Small intestine (tissue), 7 donors: Measurements from ENCODE around the gene SPDYE16. TPM values are rescaled to one million over a fixed set of nuclear protein-coding genes. Genes with fewer than 3 reads are reported as not detected.
A peak's percentile ranks its signal among the peaks of the same experiment; 100 is the strongest.
"Not testable (repeated sequence)": the region's sequence is repeated elsewhere in the genome, so short reads cannot be mapped to it uniquely, and the experiment has no call there.

Source experiments
- DNase-seq, 2 donors: peaks; one replicate each; pipeline versions ENCODE4 v3.0.0 to v3.0.0-alpha.2; 2013
- FAIRE-seq: peaks from 2 replicates; lab custom pipeline; 2012; peaks lifted over from hg19 to GRCh38; lab: Jason Lieb, UNC
- H3K27ac ChIP-seq, 3 donors: one replicate each; pipeline ENCODE4 v1.5.1; 2013; ENCODE audit warnings: low read length in 2 of 3, mild to moderate bottlenecking in 2 of 3, control low read depth in 1 of 3, inconsistent platforms in 1 of 3, low read depth in 1 of 3, moderate library complexity in 1 of 3
- H3K27me3 ChIP-seq, 3 donors: one replicate each; pipeline ENCODE4 v1.6.1; 2013; ENCODE audit warnings: low read length in 3 of 3, inconsistent platforms in 1 of 3; ENCODE audit not compliant: control insufficient read depth in 3 of 3, insufficient read depth in 3 of 3
- H3K36me3 ChIP-seq, 3 donors: one replicate each; pipeline ENCODE4 v1.6.1; 2013; ENCODE audit warnings: low read length in 3 of 3, inconsistent platforms in 1 of 3, low read depth in 1 of 3, mild to moderate bottlenecking in 1 of 3, moderate library complexity in 1 of 3; ENCODE audit not compliant: control insufficient read depth in 3 of 3, insufficient read depth in 2 of 3
- H3K4me1 ChIP-seq, 3 donors: one replicate each; pipeline ENCODE4 v1.6.1; 2013; ENCODE audit warnings: low read length in 2 of 3, inconsistent platforms in 1 of 3, low read depth in 1 of 3, mild to moderate bottlenecking in 1 of 3, moderate library complexity in 1 of 3; ENCODE audit not compliant: control insufficient read depth in 3 of 3, insufficient read depth in 2 of 3
- H3K4me3 ChIP-seq, 3 donors: one replicate each; pipeline ENCODE4 v1.5.1; 2013; ENCODE audit warnings: low read length in 3 of 3, control low read depth in 1 of 3, inconsistent platforms in 1 of 3, low read depth in 1 of 3, mild to moderate bottlenecking in 1 of 3, moderate library complexity in 1 of 3
- H3K9me3 ChIP-seq, 2 donors: one replicate each; pipeline ENCODE4 v1.6.1; 2013; ENCODE audit warnings: low read depth in 1 of 2, low read length in 1 of 2; ENCODE audit not compliant: control insufficient read depth in 2 of 2, insufficient read depth in 1 of 2
- WGBS, 3 donors: extraction: QIAGEN DNeasy Blood & Tissue Kit; methylation state at CpG; one replicate each; pipeline ENCODE4 v1.1.7; 2013; 5-methylcytosine and 5-hydroxymethylcytosine counted together
- polyA plus RNA-seq, 4 donors: library from polyadenylated mRNA; stranded (reverse) in 3 of 4; unstranded in 1 of 4; fragments of 200-250 nt in 3 of 4; fragments of 120-200 nt in 1 of 4; gene quantifications; one replicate each; pipeline versions ENCODE4 v1.2.1 to v1.2.3, GENCODE V29; 2013
- donor health status: healthy with polysubstance abuse.
- donor health status: control.
- donor health status: control.
- donor health status: Bipolar disorder and iron deficiency.
- donor health status: healthy.

The SPDYE16 gene
- polyA plus RNA-seq, 4 donors = 0.10 to 0.97 TPM; not detected in 2

DNA sequence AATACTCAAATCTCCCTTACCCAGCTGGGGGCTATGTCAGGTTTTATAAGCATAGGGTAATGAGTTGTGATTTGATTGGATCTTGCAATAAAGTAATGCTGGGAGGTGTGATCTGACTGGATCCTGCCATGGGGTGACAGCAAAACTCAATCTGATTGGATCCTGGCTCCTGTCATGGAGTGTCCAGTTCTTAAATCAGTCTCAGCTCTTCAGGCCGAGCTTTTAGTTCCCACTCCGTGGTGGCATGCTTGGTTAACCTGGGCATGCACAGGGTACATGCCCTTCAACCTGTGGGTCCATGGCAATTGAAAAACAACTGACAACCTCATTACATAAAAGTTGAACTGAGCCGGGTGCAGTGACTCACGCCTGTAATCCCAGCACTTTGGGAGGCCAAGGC lies 16.9 kb downstream of the SPDYE16 start:
- H3K4me1 ChIP-seq, H3K36me3 ChIP-seq, H3K9me3 ChIP-seq, H3K27me3 ChIP-seq, H3K27ac ChIP-seq, FAIRE-seq, H3K4me3 ChIP-seq, DNase-seq: not testable (repeated sequence)
- WGBS, 3 donors = 86 to 92% (median 90%) methylated on average over 2 of the region's 4 CpGs

DNA sequence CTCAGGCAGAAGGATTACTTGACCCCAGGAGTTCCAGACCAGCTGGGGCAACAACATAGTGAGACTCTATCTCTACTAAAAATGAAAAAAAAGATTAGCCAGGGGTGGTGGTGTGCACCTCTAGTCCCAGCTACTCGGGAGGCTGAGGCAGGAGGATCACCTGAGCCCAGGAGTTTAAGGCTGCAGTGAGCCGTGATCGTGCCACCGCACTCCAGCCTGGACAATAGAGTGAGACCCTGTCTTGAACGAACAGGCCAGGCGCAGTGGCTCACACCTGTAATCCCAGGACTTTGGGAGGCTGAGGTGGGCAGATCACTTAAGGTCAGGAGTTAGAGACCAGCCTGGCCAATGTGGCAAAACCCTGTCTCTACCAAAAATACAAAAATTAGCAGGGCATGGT lies 26.2 kb downstream of the SPDYE16 start:
- FAIRE-seq, H3K27ac ChIP-seq, H3K36me3 ChIP-seq, DNase-seq, H3K9me3 ChIP-seq, H3K27me3 ChIP-seq, H3K4me1 ChIP-seq, H3K4me3 ChIP-seq: not testable (repeated sequence)
- WGBS, 3 donors = 83 to 96% (median 95%) methylated on average over 2 to 6 of the region's 6 CpGs

DNA sequence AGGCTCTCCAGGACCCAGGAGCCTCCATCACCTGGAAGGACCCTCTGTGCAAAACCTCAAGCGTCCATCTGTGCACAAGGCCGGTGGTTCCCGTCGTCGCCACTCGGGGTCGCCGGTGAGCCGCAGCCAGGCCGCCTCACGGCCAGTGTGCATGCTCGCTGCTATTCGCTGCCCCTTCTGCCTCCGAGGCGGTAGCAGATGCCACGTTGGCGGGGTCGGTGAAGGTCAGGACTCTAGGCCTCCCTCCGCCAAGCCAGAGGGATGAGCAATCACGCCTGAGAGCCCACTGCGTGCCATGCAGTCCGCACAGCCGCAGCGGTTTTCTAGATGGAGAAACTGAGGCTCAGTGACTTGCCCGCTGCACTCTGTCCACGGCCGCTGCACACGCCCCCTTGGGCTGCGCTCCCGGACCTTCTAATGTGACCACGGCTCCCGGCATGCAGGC lies 27.1 kb downstream of the SPDYE16 start:
- H3K4me1 ChIP-seq = peaks cover 0 to 5% (median 0%) of the 10 kb centered on the region in 3 donors
- peak in 1 of 2 donors; percentile 44 for DNase-seq
- H3K27ac ChIP-seq = no peak overlapping the region
- no peaks in the 10 kb centered on the region for H3K27me3 ChIP-seq
- FAIRE-seq = no peak
- WGBS, 3 donors = 0 to 23% (median 10%) methylated on average over 13 to 32 of the region's 32 CpGs
- no peak overlapping the region for H3K4me3 ChIP-seq
- no peaks in the 10 kb centered on the region for H3K36me3 ChIP-seq
- no peaks in the 10 kb centered on the region for H3K9me3 ChIP-seq

DNA sequence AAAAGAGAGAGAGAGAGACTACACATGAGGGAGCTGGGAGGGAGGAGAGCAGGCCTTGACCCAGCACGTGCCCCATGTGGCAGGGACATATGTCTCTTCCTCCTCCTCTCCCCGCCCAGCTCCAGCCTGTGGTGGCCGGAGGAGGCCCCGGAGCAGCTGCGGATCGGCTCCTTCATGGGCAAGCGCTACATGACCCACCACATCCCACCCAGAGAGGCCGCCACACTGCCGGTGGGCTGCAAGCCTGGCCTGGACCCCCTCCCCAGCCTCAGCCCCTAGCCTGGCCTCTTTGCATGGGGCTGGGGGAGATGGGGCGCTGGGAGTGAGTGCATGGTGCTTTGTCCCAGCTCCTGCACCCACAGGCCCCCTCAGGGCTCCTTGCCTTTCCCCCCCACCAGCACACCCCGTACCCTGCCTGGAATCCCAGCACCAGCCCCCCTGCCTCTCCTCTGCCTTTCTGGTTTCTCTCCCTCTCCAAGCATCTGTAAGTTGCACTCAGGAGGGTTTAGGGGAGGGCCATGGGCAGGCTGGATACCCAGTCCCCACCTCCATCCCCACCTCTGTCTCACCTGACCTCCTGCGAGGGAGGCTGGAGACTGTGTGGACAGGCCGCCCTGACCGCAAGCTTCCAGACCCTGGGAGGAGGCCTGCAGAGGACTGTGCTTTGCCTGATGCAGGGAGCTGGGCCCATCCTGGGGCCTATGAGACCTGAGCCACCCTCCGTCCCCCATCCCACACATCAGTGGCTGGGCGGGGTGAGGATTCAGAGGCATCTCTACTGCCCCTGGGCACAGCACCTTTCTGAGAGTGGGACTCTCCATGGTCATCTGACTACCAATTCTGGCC lies 27.9 kb downstream of the SPDYE16 start:
- H3K4me1 ChIP-seq = peaks cover 0 to 5% (median 0%) of the 10 kb centered on the region in 3 donors
- FAIRE-seq (no peak), DNase-seq (no peak)
- no peaks in the 10 kb centered on the region for H3K36me3 ChIP-seq
- H3K27ac ChIP-seq = no peak overlapping the region
- no peak overlapping the region for H3K4me3 ChIP-seq
- WGBS, 3 donors = 85 to 91% (median 90%) methylated on average over 9 to 16 of the region's 16 CpGs
- H3K9me3 ChIP-seq = no peaks in the 10 kb centered on the region
- H3K27me3 ChIP-seq = no peaks in the 10 kb centered on the region

DNA sequence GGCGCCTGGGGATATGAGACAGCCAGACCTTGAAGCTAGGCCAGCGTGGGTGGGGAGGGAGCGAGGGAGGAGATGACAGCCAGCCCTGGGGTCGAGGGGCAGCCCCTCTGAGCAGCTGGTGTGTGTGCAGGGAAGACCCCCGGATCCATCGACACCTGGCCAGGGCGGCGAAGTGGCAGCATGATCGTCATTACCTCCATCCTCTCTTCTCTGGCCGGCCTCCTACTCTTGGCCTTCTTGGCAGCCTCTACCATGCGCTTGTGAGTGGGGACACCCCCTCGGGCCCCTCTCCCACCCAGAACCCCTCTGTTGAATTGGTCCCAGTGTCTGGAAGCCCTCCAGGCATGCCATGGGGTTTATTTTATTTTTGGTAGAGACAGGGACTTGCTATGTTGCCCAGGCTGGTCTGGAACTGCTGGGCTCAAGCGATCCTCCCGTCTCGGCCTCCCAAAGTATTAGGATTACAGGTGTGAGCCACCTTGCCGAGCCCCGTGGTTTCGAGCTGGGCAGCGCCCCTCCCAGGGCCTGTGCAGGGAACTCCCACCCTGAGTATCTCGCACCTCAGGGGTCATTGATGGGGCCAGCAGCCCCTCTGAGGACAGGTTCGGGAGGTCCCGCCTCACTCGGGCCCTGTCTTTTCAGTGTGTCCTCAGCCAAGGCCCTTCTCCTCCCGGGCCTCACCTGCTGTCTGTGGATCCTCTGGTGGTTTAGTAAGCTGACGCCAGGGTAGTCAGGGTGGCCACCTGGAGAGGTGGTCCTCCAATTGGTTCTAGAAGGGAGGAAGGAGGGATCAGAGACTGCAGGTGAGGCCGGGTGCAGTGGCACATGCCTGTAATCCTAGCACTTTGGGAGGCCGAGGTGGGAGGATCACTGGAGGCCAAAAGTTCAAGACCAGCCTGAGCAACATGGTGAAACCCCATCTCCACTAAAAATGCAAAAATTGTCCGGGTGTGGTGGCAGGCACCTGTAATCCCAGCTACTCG lies 29.0 kb downstream of the SPDYE16 start:
- H3K4me1 ChIP-seq = peaks cover 0 to 5% (median 0%) of the 10 kb centered on the region in 3 donors
- FAIRE-seq = no peak
- WGBS, 3 donors = 87 to 93% (median 87%) methylated on average over 27 to 29 of the region's 29 CpGs
- no peak overlapping the region for H3K27ac ChIP-seq
- DNase-seq = no peak
- no peak overlapping the region for H3K4me3 ChIP-seq
- no peaks in the 10 kb centered on the region for H3K9me3 ChIP-seq
- no peaks in the 10 kb centered on the region for H3K36me3 ChIP-seq
- H3K27me3 ChIP-seq = no peaks in the 10 kb centered on the region

DNA sequence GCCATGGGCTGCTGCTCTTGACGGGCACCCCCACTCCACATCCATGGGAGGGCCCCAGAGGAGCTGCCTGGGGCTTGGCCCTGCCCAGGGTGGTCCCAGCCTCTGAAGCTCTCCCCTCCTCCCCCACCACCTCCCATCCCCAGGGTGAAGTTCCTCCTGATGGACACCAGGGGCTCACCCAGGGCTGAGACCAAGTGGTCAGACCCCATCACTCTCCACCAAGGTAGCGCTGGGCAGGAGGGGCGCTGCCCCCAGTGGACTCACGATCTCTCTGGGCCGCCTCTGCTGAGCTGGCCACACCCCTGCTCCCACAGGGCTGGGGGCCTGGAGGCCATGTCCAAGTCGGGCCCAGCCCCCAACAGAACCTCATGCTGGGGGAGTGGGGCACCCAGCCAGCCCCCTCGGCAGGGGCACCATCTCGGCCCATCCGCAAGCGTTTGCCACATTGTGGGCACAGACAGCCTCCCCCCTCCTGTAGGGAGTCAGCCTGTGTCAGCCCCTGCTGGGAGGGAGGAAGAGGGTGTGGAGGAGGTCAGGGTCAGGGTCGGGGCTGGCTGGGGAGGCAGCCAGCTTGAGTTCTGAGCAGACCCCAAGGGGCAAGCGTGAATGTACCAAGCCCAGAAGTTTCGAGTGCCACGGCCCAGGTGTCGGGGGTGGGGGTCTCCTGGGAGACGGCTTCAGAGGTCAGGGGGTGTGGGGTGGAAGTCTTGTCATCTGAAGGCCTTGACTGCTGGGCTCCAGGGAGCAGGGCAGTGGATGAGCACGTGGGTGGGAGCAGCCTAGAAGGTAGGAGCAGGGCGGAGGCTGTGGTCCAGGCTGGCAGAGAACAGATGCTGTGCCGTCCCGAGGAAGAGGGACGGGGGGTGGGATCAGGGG lies 29.9 kb downstream of the SPDYE16 start:
- no peaks in the 10 kb centered on the region for H3K27me3 ChIP-seq
- FAIRE-seq (no peak), DNase-seq (no peak)
- no peak overlapping the region for H3K27ac ChIP-seq
- WGBS, 3 donors = 47 to 62% (median 58%) methylated on average over 17 to 21 of the region's 21 CpGs
- H3K4me1 ChIP-seq = peaks cover 0 to 5% (median 0%) of the 10 kb centered on the region in 3 donors
- no peaks in the 10 kb centered on the region for H3K36me3 ChIP-seq
- H3K9me3 ChIP-seq = no peaks in the 10 kb centered on the region
- no peak overlapping the region for H3K4me3 ChIP-seq

DNA sequence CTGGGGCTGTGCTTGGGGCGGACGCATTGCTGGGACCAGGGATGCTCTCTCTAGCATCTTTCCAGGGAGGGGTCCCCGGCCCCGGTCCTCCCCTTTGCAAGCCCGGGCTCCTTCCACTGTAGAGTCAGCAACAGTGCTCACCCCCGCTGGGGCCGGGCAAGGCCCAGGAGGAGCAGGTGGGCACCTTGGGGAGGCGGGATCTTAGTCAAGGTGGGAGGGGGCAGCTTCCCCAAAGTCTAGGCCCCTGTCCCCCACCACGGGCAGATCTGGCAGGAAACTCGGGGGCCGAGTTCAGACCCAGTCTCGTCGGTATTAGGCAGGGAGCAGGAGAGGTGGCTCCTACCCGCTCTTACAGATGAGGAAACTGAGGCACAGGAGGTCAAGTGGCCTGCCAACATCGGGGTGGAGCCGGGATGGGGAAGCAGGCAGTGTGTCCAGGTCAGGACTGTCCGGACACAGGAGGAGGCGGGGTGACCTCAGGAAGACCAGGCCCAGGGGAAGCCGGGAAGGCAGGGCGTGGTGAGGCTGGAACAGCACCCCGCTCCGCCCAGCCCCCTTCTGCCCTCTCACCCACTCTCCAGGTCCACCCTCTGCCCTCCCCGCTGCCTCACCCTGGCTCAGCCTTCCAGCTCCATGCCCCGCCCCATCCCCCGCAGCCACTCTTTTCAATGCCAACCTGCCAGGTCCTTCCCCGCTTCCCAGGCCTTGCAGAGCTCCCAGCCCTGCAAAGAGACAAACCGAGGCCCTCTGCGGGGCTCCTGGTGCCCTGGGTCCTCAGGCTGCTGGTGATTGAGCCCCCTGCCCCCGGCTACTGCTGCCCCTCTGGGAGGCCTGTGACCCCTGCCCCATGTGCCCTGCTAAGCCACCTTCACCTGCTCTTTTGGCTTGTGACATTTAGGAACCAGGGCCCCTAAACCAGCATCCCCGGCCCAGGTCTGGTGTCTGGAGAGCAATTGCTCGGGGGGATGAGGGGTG lies 30.9 kb downstream of the SPDYE16 start:
- FAIRE-seq, H3K36me3 ChIP-seq, DNase-seq, H3K9me3 ChIP-seq, H3K4me1 ChIP-seq, H3K27me3 ChIP-seq, H3K27ac ChIP-seq, H3K4me3 ChIP-seq: not testable (repeated sequence)
- 24 to 66% (median 48%) methylated on average over 5 to 16 of the region's 31 CpGs for WGBS, 3 donors
